GM21737 (cell line): ENCODE data around the gene CARD19.

Source experiments
- ATAC-seq: cut with Tn5 transposase; IDR thresholded peaks from one replicate; pipeline ENCODE4 v1.9.1; 2021; ENCODE audit warnings: mild to moderate bottlenecking, moderate library complexity; ENCODE audit not compliant: unreplicated experiment

The CARD19 gene

DNA sequence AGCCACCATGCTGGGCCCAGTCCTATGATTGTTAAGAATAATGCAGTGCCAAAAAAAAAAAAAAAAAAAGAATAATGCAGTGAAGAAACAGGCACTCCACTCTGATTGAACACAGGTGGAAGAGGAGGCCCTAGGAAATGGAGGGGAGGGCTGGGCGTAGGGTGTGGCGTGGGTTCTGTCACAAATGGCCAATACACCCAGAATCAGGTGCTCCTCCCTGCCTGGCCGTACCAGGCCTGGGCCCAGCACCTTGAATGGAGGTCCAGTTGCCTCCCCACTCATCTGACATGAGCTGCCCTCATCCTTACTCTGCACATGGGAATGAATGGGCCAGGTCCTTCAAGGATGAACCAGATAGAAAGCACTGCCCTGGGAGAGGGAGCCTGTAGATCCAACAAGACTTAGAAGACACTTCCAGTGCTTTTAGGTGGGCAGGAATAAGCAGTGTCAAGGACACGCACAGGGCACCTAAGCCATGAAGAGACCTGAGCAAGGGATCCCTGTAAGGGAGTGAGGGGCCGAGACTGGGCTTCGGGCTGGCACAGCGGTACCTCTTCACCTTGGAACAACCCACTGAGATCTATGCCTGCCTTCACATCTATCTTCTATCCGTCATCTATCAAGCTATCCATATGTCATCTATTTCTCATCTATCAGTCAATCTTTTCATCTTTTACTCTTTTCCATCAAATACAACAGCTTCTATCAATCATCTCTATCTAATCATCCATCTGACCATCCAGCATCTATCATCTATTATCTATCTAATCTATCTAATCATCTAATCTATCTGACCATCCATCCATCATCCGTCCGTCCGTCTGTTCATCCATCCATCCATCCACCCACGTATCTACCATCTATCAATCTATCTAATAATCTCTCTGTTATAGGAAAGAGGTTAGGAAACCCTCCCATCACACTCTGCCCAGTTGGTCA is 22.2 kb downstream of the CARD19 start:
- ATAC-seq: no peak

DNA sequence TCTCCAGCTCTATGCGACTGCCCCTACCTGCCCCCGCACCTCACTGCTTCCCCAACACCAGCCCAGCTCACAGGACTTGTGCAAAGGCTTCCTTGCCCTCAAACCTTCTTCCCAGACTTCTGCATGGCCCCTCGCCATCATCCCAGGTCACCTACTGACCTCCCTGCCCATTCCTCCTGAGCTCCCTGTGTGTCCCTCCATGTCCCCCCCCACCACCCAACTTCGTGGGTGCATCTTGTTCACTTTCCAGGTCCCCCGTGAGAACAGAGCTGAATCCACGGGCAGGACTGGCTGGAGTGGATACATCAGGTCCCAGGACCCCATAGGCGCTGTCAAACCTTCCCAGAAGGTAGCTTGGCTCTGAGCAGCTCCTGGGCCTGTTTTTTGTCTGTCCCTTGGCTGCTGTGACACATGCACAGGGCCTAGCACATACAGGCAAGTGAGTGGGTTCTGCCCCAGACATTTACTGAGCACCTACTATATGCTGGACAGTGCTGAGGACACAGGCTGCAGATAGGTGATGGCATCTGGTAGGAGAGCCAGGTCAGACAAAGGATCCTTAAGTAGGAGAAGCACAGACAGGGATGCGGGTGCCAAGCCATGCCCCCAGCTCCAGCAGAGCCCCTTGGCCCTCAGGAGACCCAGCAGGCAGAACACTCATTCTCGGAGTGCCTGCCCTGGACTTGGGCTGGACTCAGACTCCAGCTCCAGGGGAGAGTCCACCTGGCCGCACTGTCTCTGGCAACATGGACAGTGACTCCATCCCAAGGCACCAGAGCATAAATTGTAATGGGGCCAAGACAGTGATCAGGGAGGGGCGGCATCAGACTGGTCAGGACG is 23.1 kb downstream of the CARD19 start:
- ATAC-seq: no peak

DNA sequence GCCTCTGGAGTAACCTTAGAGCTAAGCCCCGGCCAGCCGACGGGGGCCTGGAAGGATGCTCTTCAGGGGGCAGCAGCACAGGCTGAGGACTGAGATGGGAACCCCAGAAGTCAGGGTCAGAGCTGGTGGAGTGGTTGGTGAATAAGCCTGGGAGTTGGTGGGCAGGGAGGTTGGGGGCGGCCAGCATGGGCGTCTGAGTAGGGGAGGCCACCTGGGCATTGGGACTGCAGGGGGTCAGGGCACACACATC is 23.6 kb downstream of the CARD19 start:
- ATAC-seq: no peak

DNA sequence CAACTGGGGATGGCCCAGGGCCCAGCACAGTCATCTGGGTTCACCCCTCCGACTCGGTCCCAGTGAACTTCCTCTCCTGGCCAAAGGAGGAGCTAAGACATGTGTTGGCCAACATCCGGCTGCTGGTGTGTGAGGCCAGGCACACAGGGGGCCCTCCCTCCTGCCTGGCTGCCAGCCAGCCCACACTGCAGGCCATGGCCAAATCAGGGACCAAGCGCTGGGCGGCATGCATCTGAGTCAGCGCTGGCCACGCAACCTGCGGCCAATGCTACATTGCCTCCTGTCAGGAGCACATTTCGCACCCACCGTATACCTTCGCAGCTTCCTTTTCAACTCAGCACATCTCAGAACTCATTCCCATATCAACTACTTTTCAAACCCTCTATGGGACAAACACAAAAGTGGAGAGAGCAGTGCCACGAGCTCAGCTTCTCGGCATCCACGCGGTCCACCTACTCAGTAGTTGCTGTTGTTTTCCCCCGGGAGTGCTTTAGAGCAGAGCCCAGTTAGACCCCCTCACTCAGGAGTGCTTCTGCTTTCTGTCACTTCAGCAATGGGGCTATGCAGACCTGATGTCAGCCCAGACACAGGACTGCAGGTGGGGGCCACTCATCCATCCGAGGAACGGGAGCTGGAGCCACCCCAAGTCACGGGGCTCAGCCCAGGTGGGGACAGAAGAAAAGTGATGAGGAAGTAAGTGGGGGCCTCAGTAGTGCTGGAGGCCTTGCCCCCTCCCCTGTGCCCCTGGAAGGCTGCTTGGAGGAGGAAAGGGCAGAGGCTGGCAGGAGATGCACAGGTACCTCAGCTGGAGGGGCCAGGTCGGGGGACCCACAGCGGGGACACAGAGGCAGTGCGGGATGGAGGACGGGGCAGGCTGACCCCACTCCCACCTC is 24.2 kb downstream of the CARD19 start:
- ATAC-seq: peak; percentile 75

DNA sequence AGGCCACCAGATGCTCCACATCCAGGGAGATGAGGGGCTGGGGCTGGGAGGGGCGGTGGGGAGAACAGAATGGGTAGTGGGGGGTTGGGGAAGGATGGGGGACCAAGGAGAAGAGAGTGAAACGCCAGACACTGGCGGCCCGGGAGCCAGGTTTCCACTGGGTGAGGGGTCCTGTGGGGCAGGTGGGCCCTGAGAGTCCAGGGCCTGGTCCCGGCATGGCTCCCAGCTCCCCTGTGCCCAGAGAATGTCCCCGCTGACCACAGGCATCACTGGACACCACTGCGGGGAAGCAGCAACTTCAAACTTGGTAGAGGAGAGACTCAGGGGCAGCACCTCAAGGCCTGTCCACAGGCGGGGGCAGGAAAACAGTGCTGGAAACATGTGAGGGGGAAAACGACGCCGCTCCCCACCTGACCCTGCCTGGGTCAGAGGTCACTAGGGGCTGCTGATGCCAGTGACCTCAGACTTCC is 24.9 kb downstream of the CARD19 start:
- no peak for ATAC-seq

DNA sequence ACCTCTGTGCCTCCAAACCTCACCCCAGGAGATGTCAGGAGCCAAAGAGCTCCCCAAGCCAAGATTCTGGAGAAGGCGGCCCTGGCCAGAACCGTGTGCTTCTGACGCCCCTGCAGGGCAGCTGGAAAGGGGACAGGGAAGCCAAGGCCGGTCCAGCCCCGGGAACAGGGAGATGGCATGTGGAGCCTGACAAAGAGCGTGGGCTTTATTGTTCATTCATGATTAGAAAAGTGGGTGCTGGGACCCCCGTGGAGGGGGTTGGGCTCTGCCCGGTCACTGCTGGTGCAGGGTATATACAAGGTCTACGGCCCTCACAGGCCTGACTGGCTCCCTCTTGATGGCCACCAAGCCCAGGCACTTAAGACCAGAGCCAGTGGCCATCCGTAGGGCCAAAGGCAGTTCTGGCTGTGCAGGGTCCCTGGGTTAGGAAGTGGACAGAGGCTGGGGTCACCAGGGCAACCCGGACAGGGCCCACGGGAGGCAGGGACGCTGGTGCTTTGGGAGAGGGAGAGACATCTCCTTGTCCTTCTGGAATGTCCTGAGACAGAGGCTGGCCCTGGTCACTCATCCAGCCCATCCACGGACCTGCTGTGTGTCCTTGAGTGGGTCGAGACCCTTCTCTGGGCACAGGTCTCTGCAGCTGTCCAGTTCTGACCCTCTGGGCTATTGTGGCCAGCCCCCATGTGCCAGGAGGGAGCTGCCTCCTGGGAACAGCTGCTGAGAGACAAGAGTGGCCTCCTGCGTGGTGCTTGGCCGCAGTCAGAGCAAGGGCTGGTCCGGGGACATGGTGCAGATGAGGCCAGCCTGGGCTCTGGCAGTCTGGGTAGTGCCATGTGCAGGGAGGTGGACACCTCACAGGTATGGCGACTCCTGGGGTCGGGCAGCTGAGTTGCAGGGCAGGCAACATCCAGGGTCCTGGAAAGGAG is 25.6 kb downstream of the CARD19 start:
- no peak for ATAC-seq

DNA sequence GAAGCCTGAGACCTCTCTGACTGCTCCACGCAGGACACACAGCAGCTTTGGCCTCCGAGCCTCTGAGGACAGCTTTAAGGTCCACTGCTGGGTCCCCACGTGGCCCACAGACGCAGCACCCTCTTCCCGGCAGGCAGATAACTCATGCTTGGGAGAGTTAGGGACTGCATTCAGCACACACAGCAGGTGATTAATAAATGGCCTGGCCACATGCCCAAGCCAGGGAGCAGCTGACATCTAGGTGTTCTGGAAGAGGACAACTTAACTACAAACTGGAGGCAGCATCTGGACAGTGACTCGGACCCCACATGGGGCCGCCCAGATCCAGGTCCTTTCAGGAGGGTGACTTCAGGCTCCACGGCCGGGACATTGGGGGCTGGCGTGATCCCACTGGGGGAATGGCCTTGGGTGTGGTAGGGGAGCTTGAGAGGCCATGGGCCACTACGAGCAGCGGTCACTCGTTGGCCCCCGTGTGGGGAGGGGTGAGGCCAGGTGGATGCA is 26.8 kb downstream of the CARD19 start:
- ATAC-seq: no peak

DNA sequence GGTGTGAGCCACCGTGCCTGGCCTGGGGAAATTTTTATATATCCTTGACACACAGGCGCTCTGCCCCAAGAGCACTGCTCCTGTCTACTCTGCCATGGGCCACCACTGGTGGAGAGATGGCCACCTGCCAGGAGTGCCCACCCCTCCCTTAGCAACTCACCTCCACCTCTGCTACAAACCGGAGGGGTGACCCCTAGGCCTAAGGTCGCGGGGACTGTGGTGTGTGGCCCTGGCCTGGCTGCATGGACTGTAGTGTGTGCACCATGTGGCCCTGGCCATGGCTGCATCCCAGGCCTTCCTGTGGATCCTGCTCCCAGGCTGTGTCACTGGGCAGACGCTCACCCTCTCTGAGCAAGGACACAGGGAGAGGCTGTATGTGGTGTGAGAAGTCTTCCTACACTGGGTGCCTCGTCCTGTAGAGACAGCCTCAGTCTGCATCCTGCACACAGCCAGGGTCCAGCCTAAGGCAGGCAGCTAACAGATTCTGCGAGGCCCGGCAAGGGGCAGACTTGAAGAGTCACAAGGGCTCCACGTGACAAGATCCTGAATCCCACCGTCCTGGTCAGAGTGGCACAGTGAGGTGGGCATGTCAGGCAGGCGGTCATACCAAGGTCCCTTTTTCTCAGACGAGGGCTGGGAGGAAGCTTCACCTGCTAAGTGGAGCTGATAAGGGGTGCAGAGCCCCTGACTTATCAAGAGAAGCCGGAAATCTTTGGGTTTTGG is 27.7 kb downstream of the CARD19 start:
- no peak for ATAC-seq

DNA sequence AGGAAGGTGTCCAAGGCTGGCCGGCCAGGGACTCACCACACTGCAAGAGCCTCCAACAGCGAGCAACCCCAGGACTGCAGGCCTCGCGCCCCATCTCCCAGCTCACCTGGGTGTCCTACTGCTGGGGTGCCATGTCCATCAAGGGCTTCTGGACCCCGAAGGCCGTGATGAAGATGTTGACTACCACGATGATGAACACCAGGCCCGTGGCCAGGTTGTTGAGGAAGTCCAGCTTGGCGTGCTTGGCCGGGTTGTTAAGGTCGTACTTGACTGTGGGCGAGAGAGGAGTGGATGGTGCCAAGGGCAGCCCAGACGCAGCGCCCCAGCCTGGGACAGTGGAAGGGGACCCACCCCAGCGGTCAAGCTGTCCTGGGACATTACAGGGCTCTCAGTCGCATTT is 28.8 kb downstream of the CARD19 start:
- no peak for ATAC-seq

DNA sequence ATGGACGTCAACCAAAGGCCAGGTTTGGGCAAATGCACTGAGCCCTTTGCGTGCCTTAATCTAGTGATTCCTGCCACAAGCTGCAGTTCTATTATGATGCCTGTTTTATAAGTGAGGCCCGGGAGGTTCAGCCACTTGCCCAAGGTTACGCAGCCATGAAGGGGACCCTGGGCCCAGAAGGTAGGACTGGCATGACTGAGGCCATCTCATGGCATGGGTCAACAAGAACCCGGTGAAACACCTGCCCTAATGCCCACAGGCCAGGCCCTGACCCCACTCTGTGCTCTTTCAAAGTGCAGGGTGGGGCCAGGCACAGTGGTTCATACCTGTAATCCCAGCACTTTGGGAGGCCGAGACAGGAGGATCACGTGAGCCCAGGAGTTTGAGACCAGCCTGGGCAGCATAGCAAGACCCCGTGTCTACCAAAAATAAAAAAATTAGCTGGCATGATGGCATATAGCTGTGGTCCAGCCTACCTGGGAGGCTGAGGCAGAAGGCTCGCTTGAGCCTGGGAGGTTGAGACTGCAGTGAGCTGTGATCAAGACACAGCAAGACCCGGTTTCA is 29.4 kb downstream of the CARD19 start:
- no peak for ATAC-seq

DNA sequence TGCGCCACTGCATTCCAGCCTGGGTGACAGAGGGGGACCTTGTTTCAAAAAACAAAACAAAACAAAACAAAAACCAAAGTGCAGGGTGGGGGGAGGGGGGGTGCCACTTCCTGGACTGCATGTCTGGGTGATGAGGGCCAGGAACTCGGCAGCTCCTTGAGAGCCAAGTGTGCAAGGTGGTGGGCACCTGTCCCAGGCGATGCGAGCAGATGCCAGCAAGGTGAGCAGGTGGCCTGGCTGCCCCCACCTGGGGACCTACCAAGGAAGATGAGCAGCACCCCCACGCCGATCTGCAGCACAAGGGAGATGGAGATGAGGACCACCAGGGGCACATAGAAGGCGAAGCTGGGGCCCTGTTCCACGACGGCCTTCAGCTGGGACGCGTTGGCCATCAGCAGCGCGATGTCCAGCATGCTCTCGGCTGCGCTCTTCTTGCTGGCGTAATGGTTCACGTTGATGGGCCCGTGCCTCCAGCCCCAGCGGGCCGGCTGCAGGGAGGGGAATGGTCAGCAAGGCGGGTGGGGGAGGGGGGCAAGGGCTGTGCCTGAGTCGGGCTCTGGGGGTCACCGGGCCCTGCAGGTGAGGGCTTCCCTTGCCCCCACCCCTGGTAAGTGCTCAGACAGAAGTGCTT is 30.2 kb downstream of the CARD19 start:
- no peak for ATAC-seq

DNA sequence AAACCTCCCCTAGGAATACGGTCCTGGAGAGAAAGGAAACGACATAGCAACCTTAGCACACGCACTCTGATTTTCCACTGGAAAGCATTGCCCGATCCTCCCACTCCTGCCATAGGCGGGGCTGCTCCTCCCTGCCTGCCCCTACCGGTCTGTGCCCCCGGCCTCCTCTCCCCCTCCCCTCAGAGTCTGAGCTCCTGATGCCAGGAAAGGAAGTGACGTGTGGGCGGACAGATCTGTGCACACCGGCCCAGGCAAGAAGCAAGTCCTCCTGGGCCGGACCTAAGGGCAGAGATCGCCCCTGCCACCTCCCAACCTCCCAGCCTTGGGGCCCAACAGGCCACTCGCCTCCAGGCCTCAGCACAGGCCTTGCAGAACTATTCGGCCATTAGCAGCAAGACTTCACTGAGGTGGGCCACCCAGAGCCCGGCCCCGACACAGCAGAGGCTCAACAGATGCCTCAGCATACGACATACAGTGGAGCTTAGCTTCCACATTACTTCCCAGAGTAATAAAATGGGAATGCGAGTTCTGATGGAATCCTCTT is 30.9 kb downstream of the CARD19 start:
- ATAC-seq: no peak

DNA sequence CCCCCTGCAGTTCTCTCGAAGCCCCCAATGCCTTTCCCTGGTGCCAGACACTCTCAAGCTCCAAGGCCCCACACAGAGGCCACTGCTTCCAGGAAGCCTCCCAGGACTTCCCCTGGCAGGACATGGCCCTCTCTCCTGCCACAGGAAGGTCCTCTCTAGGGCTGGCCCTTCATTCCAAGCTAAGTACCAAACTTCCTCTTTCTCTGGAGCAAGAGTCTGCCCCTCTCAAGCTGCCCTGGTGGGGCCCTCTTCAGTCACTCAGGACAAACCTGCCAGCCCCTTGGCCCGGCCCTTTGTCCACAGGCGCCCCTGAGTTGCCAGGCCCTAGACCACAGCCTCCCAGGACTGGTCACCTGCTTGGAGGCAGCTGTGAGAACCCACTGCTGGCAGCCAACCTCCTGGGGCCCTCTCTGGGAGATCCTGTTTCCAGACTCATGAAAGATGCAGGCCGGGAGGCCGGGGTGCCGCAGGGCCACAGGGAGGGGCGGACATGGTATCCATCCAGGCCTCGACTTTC is 31.4 kb downstream of the CARD19 start:
- ATAC-seq: no peak

DNA sequence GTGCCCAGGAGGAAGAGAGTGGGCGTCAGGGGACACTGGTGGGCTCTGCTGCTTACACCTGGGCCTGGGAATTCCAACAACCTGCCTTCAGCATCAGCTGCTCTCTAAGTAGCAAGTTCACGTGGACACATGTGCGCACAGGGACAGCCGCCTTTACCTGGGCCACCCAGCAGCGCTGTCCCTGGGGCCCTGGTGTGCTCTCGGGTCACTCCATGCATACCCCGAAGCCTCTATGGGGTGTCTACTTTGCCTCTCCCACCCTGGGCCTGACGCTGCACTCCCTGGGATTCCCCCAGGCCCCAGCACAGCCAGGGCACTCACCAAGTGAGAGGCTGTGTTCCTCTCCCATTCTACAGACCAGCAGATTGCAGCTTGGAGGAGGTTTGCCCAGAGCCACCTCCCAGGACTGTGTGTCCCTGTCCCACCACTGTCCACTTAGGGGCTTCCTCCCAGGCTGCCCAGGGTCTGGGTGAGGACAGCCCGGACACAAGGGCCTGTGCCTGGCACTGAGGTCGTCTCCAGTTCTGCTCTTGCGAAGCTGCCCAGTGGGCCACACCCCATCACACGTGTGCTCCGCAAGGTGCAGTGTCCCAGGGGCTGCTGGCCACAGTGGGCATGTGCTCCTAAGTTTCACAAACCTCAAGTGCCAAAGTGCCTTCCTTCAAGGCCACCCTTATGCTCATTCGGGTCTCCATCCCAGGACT is 32.1 kb downstream of the CARD19 start:
- no peak for ATAC-seq

DNA sequence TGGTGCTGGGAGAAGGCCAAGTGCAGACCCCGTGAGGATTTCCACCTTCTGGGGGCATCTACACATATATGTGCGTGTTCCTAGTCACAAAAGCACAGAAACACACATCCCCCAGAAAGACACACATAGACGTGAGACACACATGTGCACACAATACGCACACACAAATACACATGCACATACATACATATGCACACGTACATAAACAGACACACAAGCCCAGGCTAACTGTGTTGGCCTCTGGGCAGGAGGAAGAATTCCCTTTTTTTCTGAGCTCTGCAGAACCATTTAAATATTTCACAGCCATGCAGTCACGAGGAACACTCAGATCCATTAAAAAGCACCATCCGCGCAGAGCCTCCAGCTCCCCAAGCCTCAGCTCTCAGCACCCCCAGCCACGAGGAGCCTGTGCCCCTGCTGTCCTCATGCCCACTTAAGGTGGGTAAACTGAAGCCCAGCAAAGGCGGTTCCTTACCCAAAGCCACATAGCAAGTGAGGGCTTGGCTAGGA is 32.8 kb downstream of the CARD19 start:
- ATAC-seq: no peak

DNA sequence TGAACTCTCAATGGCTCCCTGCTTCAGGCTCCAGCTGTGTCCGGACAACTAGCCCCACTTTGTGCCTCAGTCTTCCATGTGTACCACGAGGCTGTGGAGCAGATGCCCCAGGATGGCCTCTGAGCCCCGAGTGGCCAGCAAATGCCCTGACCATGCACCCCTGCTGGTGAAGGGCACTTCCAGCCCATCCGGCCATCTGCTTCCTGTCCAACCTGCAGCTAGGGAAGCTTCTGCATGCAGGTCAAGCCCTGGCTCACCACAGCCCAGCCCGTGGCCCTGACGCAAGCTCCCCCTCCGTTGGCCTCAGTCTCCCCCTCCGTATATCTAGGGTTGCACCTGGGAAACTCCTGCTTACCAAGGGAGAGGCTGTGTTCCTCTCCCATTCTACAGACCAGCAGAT is 33.3 kb downstream of the CARD19 start:
- no peak for ATAC-seq
